OCI-LY3 (cell line): Measurements from ENCODE around the gene SHROOM3.

Experiments used
- CTCF ChIP-seq: fragments of 200-600, 300-600 bp; sonication (generic); IDR thresholded peaks from 2 replicates; pipeline ENCODE4 v1.5.1; 2014; ENCODE audit warnings: antibody characterized with exemption, low read length, low read depth
- EZH2phosphoT487 ChIP-seq: fragments of 200-600 bp; shearing (Covaris generic); IDR thresholded peaks from 2 replicates; pipeline ENCODE4 v1.6.1; 2018; ENCODE audit warnings: antibody characterized with exemption, mixed run types, low read depth

GRCh38 chr4:76702440-76703122 is 267.6 kb downstream of the SHROOM3 start:
- TF ChIP-seq CTCF (no peak), EZH2phosphoT487 (no peak)
